ENCODE results near the gene RGSL1.

DNA sequence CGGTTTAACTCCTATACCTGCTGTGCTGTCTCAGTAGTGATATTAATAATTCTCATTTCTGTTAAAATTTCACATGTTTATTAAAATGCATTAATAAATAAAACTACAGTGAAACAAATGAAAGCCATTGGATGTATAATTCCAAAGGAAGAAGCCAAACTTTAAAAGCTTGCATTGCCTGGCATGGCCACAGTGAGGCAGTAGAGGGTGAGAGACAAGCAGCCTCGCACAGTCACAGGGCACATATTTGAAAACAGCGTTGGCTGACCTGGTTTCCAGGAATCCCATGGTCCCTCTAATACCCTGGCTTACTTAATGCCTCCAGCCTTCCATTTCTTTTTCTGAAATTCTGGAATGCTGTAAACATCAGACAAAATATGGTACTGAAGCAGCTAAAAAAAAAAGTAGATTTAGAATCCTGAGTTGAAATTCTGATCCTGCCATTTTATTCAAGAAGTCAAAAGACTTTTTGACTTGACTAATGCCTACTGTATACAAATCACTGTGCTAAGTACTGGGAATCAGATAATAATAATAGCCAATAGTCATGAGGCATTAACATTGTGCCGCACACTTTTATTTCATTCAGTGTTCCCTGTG lies 145.8 kb downstream of the RGSL1 start:
- TF ChIP-seq, protein P1, sequence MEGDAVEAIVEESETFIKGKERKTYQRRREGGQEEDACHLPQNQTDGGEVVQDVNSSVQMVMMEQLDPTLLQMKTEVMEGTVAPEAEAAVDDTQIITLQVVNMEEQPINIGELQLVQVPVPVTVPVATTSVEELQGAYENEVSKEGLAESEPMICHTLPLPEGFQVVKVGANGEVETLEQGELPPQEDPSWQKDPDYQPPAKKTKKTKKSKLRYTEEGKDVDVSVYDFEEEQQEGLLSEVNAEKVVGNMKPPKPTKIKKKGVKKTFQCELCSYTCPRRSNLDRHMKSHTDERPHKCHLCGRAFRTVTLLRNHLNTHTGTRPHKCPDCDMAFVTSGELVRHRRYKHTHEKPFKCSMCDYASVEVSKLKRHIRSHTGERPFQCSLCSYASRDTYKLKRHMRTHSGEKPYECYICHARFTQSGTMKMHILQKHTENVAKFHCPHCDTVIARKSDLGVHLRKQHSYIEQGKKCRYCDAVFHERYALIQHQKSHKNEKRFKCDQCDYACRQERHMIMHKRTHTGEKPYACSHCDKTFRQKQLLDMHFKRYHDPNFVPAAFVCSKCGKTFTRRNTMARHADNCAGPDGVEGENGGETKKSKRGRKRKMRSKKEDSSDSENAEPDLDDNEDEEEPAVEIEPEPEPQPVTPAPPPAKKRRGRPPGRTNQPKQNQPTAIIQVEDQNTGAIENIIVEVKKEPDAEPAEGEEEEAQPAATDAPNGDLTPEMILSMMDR (IDR thresholded peaks at IDR 0.05; ENCODE audit: poor library complexity), result peak; percentile 79
- TF ChIP-seq EZH2 (IDR thresholded peaks at IDR 0.05; ENCODE audit: borderline replicate concordance) (no peak), EZH2phosphoT487 (IDR thresholded peaks at IDR 0.05; ENCODE audit: low read depth, severe bottlenecking, unreplicated experiment) (no peak)
